ENCODE results near the gene ZCCHC4. TPM values are rescaled to one million over a fixed set of nuclear protein-coding genes. Genes with fewer than 3 reads are reported as not detected.

The ZCCHC4 gene
- total and polyA plus RNA-seq, 2 of the 4 experiments (the other 2 are of a cell fraction) = 7.9 to 8.1 TPM

DNA sequence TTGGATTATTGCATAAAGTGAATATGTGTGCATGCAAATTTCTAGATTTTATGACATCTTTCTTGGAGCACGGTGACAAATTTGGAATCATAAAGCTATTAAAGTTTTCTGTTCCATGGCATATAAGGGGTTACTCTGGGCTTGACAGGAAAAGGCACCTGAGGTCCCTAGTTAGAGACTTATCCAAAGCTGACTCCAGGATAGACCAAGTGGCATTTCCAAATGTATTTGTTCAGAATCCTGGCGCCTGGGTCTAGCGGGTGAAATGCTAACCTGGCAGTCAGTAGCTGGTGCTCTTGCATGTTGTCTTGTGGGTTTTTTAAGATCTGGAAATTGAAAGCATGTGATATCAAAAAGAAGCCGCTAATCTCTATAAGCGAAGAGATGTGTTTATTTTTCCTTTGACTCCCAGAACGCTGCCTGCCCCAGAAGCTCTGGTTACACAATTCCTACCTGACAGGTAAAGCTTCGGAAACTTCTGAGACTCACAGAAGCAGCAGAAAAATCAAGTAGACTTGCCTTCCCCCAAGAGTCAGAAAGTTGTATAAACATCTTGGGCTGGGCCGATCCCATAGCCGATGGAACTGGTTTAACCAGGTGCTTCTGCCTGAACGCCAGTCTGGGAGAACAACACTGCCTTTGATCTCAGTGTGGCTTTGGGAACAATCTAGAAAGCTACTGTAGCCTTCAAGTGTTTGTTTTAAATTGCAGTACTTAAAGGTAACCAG is 12.9 kb upstream of the ZCCHC4 start:
- no peaks in the 10 kb centered on the region for H3K36me3 ChIP-seq (ENCODE audit: control insufficient read depth, insufficient read depth, low read length)
- ATAC-seq (ENCODE audit: low read depth) (no peak), DNase-seq (no peak)
- no peak overlapping the region for H2BK120ac ChIP-seq (ENCODE audit: low read depth, low read length)
- ChIA-PET POLR2A (ENCODE audit: unreplicated experiment) (no interaction called here), CTCF (interaction anchor here (0.9 to 1.4 kb wide), 2 partner anchors 9 to 12 kb away, joined by 3 to 5 read pairs; no protein-coding TSS in a partner anchor)
- H2BK15ac ChIP-seq (ENCODE audit: low read depth, low read length) = no peak overlapping the region
- no peak overlapping the region for H3K56ac ChIP-seq (ENCODE audit: extremely low read depth, insufficient read depth, low read length)
- no peak overlapping the region for H4K91ac ChIP-seq (ENCODE audit: insufficient read depth, low read depth, low read length)
- no peak overlapping the region for H3K18ac ChIP-seq (ENCODE audit: low read depth, low read length)
- H3K79me1 ChIP-seq (ENCODE audit: low read depth in 1 of 2, low read length in 2 of 2) = no peaks in the 10 kb centered on the region
- no peaks in the 10 kb centered on the region for H3K4me1 ChIP-seq (ENCODE audit: control insufficient read depth, insufficient read depth, low read length)
- no peak overlapping the region for H3K23ac ChIP-seq (ENCODE audit: low read depth, low read length)
- dilution Hi-C loops (cut with HindIII; ENCODE audit: low sequenced_read_pairs, unreplicated experiment) (no loop called here), in situ Hi-C loops (cut with MboI; ENCODE audit: low sequenced_read_pairs) (no loop called here), intact Hi-C loops (cut with micrococcal nuclease) (no loop called here)
- no peak overlapping the region for H3K14ac ChIP-seq (replicated peaks; ENCODE audit: low read depth, low read length)
- no peak overlapping the region for H3K27ac ChIP-seq (ENCODE audit: insufficient read depth, low read length)
- H3K4ac ChIP-seq (ENCODE audit: low read depth, low read length) = no peak overlapping the region
- WGBS, 2 experiments (ENCODE audit: extremely low coverage in 2 of 2, insufficient read length in 1 of 2) = 0% methylated on average over 1 of the region's 10 CpGs; no CpG with 5 or more reads in 1 of the 2 experiments
- H2BK20ac ChIP-seq (ENCODE audit: low read depth, low read length) = no peak overlapping the region
- H3K9me3 ChIP-seq (ENCODE audit: control insufficient read depth, insufficient read depth, low read length) = no peaks in the 10 kb centered on the region
- H3K4me3 ChIP-seq (ENCODE audit: insufficient read depth, low read depth, low read length) = no peak overlapping the region
- H3K9ac ChIP-seq (ENCODE audit: low read depth, low read length) = no peak overlapping the region
- H4K20me1 ChIP-seq (ENCODE audit: insufficient read depth, low read length) = no peaks in the 10 kb centered on the region
- no peak overlapping the region for H2AFZ ChIP-seq (replicated peaks; ENCODE audit: low read length, poor library complexity)
- no peak overlapping the region for H2AK5ac ChIP-seq (ENCODE audit: low read depth, low read length)
- no peak overlapping the region for H2AK9ac ChIP-seq (replicated peaks; ENCODE audit: low read depth, low read length, poor library complexity)
- H4K5ac ChIP-seq (ENCODE audit: low read depth, low read length) = no peak overlapping the region
- no peaks in the 10 kb centered on the region for H3K9me1 ChIP-seq (ENCODE audit: insufficient read depth, low read length)
- TF ChIP-seq POLR2A (IDR thresholded peaks at IDR 0.05; ENCODE audit: low read depth, low read length) (no peak), RFX5 (IDR thresholded peaks at IDR 0.05; ENCODE audit: low read depth, low read length) (no peak), RAD21 (IDR thresholded peaks at IDR 0.05; ENCODE audit: low read length) (no peak), CTCF (conservative IDR thresholded peaks at IDR 0.05; ENCODE audit: low read depth, low read length) (no peak), FOS (IDR thresholded peaks at IDR 0.05; ENCODE audit: low read depth, low read length) (no peak), NFE2L2 (IDR thresholded peaks at IDR 0.05; ENCODE audit: low read depth, low read length) (no peak), BHLHE40 (IDR thresholded peaks at IDR 0.05; ENCODE audit: low read depth, low read length) (no peak), CEBPB (IDR thresholded peaks at IDR 0.05; ENCODE audit: low read depth, low read length) (no peak), MAFK (IDR thresholded peaks at IDR 0.05; ENCODE audit: low read depth, low read length) (no peak), MXI1 (IDR thresholded peaks at IDR 0.05; ENCODE audit: borderline replicate concordance, low read depth, low read length) (no peak), RCOR1 (IDR thresholded peaks at IDR 0.05; ENCODE audit: insufficient replicate concordance, low read length) (no peak)
- H2BK5ac ChIP-seq (ENCODE audit: low read depth, low read length, poor library complexity, severe bottlenecking) = no peak overlapping the region
- BruUV-seq (replicated peaks) = no TSS peak
- no peak overlapping the region for H4K8ac ChIP-seq (ENCODE audit: low read depth in 2 of 2, low read length in 2 of 2)
- H3K27me3 ChIP-seq (ENCODE audit: control insufficient read depth, insufficient read depth, low read length) = peaks cover 14% of the 10 kb centered on the region
- no peak overlapping the region for H3K4me2 ChIP-seq (ENCODE audit: low read depth, low read length)

Data from IMR-90 (cell line).